Body of pancreas (tissue), 4 donors: Measurements from ENCODE around the gene ICAM5.

Source experiments
- POLR2A ChIP-seq, 3 donors: fragments of 450-650 bp; IDR thresholded peaks; one replicate each; pipeline ENCODE4 v1.6.1; 2016; ENCODE audit warnings: antibody characterized with exemption in 3 of 3, mild to moderate bottlenecking in 2 of 3
- TF ChIP-seq, protein P1 (sequence below), 7 experiments: fragments of 450-650 bp in 4 of 7; fragments of 200-600 bp in 3 of 7; sonication (generic) in 3 of 7; IDR thresholded peaks; one replicate each; pipeline ENCODE4 v1.5.1; 2016 to 2019; ENCODE audit warnings: antibody characterized with exemption in 7 of 7

- no peak for TF ChIP-seq POLR2A (IDR thresholded peaks at IDR 0.05)
- TF ChIP-seq, protein P1, sequence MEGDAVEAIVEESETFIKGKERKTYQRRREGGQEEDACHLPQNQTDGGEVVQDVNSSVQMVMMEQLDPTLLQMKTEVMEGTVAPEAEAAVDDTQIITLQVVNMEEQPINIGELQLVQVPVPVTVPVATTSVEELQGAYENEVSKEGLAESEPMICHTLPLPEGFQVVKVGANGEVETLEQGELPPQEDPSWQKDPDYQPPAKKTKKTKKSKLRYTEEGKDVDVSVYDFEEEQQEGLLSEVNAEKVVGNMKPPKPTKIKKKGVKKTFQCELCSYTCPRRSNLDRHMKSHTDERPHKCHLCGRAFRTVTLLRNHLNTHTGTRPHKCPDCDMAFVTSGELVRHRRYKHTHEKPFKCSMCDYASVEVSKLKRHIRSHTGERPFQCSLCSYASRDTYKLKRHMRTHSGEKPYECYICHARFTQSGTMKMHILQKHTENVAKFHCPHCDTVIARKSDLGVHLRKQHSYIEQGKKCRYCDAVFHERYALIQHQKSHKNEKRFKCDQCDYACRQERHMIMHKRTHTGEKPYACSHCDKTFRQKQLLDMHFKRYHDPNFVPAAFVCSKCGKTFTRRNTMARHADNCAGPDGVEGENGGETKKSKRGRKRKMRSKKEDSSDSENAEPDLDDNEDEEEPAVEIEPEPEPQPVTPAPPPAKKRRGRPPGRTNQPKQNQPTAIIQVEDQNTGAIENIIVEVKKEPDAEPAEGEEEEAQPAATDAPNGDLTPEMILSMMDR (IDR thresholded peaks at IDR 0.05) = no peak
Observed at GRCh38 chr19:10256970-10257615, 32.7 kb upstream of the ICAM5 start.
